Ishikawa (cell line): ENCODE results near the gene MYO1E.

Experiments used
- CEBPB ChIP-seq: IDR thresholded peaks from 2 replicates; pipeline ENCODE4 v1.6.1; 2012
- CREB1 ChIP-seq: IDR thresholded peaks from 2 replicates; pipeline ENCODE4 v1.6.1; 2012; ENCODE audit warnings: low read depth
- EGR1 ChIP-seq: IDR thresholded peaks from 2 replicates; pipeline ENCODE4 v1.6.1; 2012
- EP300 ChIP-seq: IDR thresholded peaks from 2 replicates; pipeline ENCODE4 v1.6.1; 2012; ENCODE audit warnings: borderline replicate concordance
- FOXM1 ChIP-seq: IDR thresholded peaks from 2 replicates; pipeline ENCODE4 v1.6.1; 2012; ENCODE audit warnings: low read depth, borderline replicate concordance
- MAX ChIP-seq: IDR thresholded peaks from 2 replicates; pipeline ENCODE4 v1.6.1; 2012
- NFIC ChIP-seq: IDR thresholded peaks from 2 replicates; pipeline ENCODE4 v1.6.1; 2012
- RAD21 ChIP-seq: IDR thresholded peaks from 2 replicates; pipeline ENCODE4 v1.6.1; 2012; ENCODE audit warnings: low read depth
- REST ChIP-seq: IDR thresholded peaks from 2 replicates; pipeline ENCODE4 v1.6.1; 2012; ENCODE audit warnings: low read depth, mild to moderate bottlenecking
- TAF1 ChIP-seq: IDR thresholded peaks from 2 replicates; pipeline ENCODE4 v1.6.1; 2012; ENCODE audit warnings: low read depth, mild to moderate bottlenecking
- TCF12 ChIP-seq: IDR thresholded peaks from 2 replicates; pipeline ENCODE4 v1.6.1; 2012; ENCODE audit warnings: low read depth
- TEAD4 ChIP-seq: IDR thresholded peaks from 2 replicates; pipeline ENCODE4 v1.6.1; 2012
- USF1 ChIP-seq: IDR thresholded peaks from 2 replicates; pipeline ENCODE4 v1.6.1; 2012
- YY1 ChIP-seq: IDR thresholded peaks from 2 replicates; pipeline ENCODE4 v1.6.1; 2012; ENCODE audit warnings: low read depth
- ZBTB7A ChIP-seq: IDR thresholded peaks from 2 replicates; pipeline ENCODE4 v1.6.1; 2012; ENCODE audit warnings: low read depth

Gene MYO1E

DNA sequence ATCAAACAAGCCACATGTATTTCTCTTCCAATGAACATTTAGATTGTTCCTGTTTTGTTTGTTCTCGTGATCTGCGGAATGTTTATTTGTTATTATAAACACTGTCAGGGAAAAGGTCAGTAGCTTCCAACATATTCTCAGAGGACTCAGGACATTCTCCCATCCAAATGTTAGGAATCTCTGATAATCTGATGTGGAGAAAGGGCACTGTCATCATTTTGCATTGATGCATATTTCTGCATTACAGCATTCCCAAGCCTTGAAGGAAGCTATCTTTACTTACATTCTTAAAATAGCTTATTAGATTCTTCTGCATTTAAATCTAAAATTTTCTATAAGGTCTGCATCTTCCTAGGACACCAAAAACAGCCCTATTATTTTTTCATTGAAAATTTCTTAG, 10.3 kb downstream of the MYO1E start:
- TF ChIP-seq FOXM1 (no peak), EP300 (no peak), NFIC (no peak), TEAD4 (no peak)

GRCh38 chr15:59360896-59361295, 11.8 kb downstream of the MYO1E start:
- TF ChIP-seq YY1: no peak
- no peak for TF ChIP-seq EP300
- TF ChIP-seq ZBTB7A: no peak
- TF ChIP-seq TEAD4: no peak
- no peak for TF ChIP-seq FOXM1
- TF ChIP-seq MAX: no peak
- no peak for TF ChIP-seq USF1
- TF ChIP-seq TAF1: no peak
- TF ChIP-seq RAD21: no peak
- no peak for TF ChIP-seq EGR1
- no peak for TF ChIP-seq REST
- TF ChIP-seq CREB1: no peak
- no peak for TF ChIP-seq TCF12
- no peak for TF ChIP-seq CEBPB
- TF ChIP-seq NFIC: no peak

GRCh38 chr15:59360305-59360704, 12.4 kb downstream of the MYO1E start:
- no peak for TF ChIP-seq FOXM1
- no peak for TF ChIP-seq USF1

- no peak for TF ChIP-seq MAX
- TF ChIP-seq FOXM1: no peak
- no peak for TF ChIP-seq USF1
- no peak for TF ChIP-seq RAD21
- TF ChIP-seq EGR1: no peak
- TF ChIP-seq REST: no peak
Measured at GRCh38 chr15:59355730-59356129, 16.9 kb downstream of the MYO1E start.

GRCh38 chr15:59354417-59355031, 18.1 kb downstream of the MYO1E start:
- no peak for TF ChIP-seq FOXM1
- TF ChIP-seq TAF1: no peak
- no peak for TF ChIP-seq USF1
- TF ChIP-seq CEBPB: no peak
- TF ChIP-seq CREB1: no peak
- TF ChIP-seq EP300: no peak
- TF ChIP-seq YY1: no peak
- TF ChIP-seq REST: no peak
- no peak for TF ChIP-seq RAD21
- no peak for TF ChIP-seq EGR1
- TF ChIP-seq NFIC: no peak
- TF ChIP-seq TEAD4: no peak
- no peak for TF ChIP-seq ZBTB7A
- no peak for TF ChIP-seq MAX
- TF ChIP-seq TCF12: no peak
